Lower lobe of right lung (tissue), 2 donors: ENCODE data around the gene DIP2C. TPM values are rescaled to one million over a fixed set of nuclear protein-coding genes. Genes with fewer than 3 reads are reported as not detected.

ENCODE experiments used
- ATAC-seq, 2 donors: fragments of 200-7000 bp; cut with Tn5 transposase; one replicate each; pipeline ENCODE4 v1.9.1; 2020 to 2022; ENCODE audit warnings: mild to moderate bottlenecking in 2 of 2, moderate library complexity in 2 of 2
- DNase-seq: peaks from one replicate; pipeline ENCODE4 v3.0.0-alpha.2; 2020
- H3K27ac ChIP-seq: fragments of 200-600 bp; one replicate; pipeline ENCODE4 v1.8.0; 2022
- H3K27me3 ChIP-seq: fragments of 200-600 bp; one replicate; pipeline ENCODE4 v1.8.0; 2022; ENCODE audit warnings: low read depth
- H3K36me3 ChIP-seq: fragments of 200-600 bp; one replicate; pipeline ENCODE4 v1.8.0; 2022; ENCODE audit warnings: mild to moderate bottlenecking
- H3K4me1 ChIP-seq: fragments of 200-600 bp; one replicate; pipeline ENCODE4 v1.8.0; 2022
- H3K4me3 ChIP-seq: fragments of 200-600 bp; one replicate; pipeline ENCODE4 v1.8.0; 2022; ENCODE audit warnings: mild to moderate bottlenecking
- H3K9me3 ChIP-seq: fragments of 200-600 bp; one replicate; pipeline ENCODE4 v1.8.0; 2022
- CTCF ChIP-seq: fragments of 200-600 bp; IDR thresholded peaks from one replicate; pipeline ENCODE4 v1.8.0; 2022; ENCODE audit warnings: antibody characterized with exemption, mild to moderate bottlenecking
- intact Hi-C: fragments of 100-400 bp; cut with DNase I; formaldehyde crosslinking; loops from one replicate; pipeline ENCODE4 v1.11.0; 2022
- total RNA-seq: library from RNA; stranded (reverse); fragmentation: NEBNext Ultra II Directional; extraction: Animal tissue kit (Norgen Biotek cat#: 25700); gene quantifications from one replicate; pipeline ENCODE4 v1.2.1, GENCODE V29; 2021
- donor health status: DM: no; HTN: yes; CAD: no; lungs with severe emphysema.

DIP2C gene
- total RNA-seq, 1 donor from 2014 or later: 15.1 TPM

DNA sequence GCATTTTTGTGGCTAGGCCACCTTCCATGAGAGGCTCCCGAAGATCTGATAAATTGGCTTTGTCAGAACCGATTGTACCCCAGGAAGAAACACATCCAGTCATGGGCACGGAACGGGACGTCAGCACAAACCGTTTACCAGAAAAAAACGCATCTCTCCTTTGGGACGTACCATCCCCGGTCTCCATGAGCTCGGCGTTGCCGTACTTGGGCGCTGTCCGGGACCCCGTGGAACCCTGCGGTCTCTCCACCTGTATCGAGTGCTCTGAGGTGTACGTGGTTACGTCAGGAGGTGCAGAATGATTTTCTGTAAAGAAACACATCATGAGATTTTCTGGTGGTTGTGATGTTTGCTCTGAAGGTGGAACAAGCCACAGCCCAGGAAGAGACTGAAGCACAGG, 270.6 kb downstream of the DIP2C start:
- no peaks in the 10 kb centered on the region for H3K4me1 ChIP-seq
- TF ChIP-seq CTCF: no peak
- no peak overlapping the region for H3K4me3 ChIP-seq
- DNase-seq: no peak
- ATAC-seq: no peak
- no peaks in the 10 kb centered on the region for H3K27me3 ChIP-seq
- peaks cover 29% of the 10 kb centered on the region for H3K36me3 ChIP-seq
- no peaks in the 10 kb centered on the region for H3K9me3 ChIP-seq
- intact Hi-C loops: no loop called here
- no peak overlapping the region for H3K27ac ChIP-seq

- ATAC-seq (no peak), DNase-seq (no peak)
- no peak overlapping the region for H3K4me3 ChIP-seq
- H3K27ac ChIP-seq: no peak overlapping the region
- peaks cover 36% of the 10 kb centered on the region for H3K36me3 ChIP-seq
- intact Hi-C loops: no loop called here
- TF ChIP-seq CTCF: no peak
- no peaks in the 10 kb centered on the region for H3K9me3 ChIP-seq
- no peaks in the 10 kb centered on the region for H3K27me3 ChIP-seq
- H3K4me1 ChIP-seq: no peaks in the 10 kb centered on the region
These were observed 271.2 kb downstream of the DIP2C start for GRCh38 chr10:418226-418625.

GRCh38 chr10:416091-416515, 273.4 kb downstream of the DIP2C start:
- no peak for DNase-seq
- Histone ChIP-seq H3K4me1 (no peaks in the 10 kb centered on the region), H3K9me3 (no peaks in the 10 kb centered on the region), H3K27ac (no peak overlapping the region), H3K4me3 (no peak overlapping the region), H3K27me3 (no peaks in the 10 kb centered on the region), H3K36me3 (peaks cover 43% of the 10 kb centered on the region)
- TF ChIP-seq CTCF: no peak
- intact Hi-C loops: no loop called here
- ATAC-seq: no peak

DNA sequence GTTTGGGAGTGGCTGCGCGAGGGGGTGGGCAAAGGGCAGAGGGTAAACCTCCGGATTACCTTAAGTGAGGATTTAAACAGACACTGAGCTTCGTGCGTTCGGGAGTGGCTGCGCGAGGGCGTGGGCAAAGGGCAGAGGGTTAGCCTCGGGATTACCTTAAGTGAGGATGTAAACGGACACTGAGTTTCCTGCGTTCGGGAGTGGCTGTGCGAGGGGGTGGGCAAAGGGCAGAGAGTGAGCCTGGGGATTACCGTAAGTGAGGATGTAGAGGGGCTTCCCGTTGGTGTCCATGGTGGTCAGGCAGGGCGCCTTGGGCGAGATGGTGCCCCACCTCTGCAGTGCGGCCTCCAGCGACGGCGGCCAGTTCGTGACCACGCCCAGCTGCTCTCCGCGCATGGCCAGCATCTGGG, 275.8 kb downstream of the DIP2C start:
- Histone ChIP-seq H3K27me3 (no peaks in the 10 kb centered on the region), H3K4me1 (no peaks in the 10 kb centered on the region), H3K36me3 (peaks cover 33% of the 10 kb centered on the region), H3K27ac (no peak overlapping the region), H3K9me3 (no peaks in the 10 kb centered on the region), H3K4me3 (no peak overlapping the region)
- intact Hi-C loops: no loop called here
- TF ChIP-seq CTCF: no peak
- ATAC-seq (no peak), DNase-seq (no peak)

DNA sequence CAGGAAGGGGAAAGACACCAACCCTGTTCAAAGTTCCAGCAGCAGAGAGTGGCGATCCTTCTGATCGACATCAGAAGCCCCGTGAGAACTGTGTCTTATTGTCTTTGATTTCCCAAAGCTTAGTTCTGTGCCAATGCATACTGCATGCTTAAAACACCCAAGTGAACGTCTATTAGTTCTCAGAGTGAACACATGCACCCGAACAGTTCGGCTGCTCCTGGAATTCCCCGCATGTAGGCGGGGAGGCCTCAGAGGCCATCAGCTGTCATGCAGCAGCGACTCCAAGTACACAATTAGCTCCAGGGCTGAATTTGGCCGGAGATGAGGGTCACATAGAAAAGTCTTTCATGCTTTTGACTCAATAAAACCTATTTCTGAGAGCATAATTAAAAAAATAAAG, 277.4 kb downstream of the DIP2C start:
- DNase-seq (no peak), ATAC-seq (no peak)
- no peaks in the 10 kb centered on the region for H3K9me3 ChIP-seq
- H3K4me3 ChIP-seq: no peak overlapping the region
- peaks cover 44% of the 10 kb centered on the region for H3K36me3 ChIP-seq
- intact Hi-C loops: no loop called here
- TF ChIP-seq CTCF: no peak
- no peak overlapping the region for H3K27ac ChIP-seq
- H3K27me3 ChIP-seq: no peaks in the 10 kb centered on the region
- H3K4me1 ChIP-seq: no peaks in the 10 kb centered on the region

DNA sequence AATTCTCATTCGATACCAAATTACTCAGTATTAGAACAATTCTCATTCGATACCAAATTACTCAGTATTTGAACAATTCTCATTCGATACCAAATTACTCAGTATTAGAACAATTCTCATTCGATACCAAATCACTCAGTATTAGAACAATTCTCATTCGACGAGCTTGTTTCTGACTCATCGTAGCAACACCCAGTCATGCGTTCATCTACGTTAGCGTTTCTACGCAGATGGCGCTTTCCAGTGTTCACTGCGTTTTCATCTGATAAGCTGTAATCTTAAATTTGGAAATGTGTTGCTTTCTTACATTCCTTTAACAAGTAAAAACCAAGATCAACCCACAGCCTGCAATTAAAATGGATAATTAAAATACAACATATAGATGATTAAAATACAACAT, 277.9 kb downstream of the DIP2C start:
- Histone ChIP-seq H3K4me1 (no peaks in the 10 kb centered on the region), H3K4me3 (no peak overlapping the region), H3K27ac (no peak overlapping the region), H3K9me3 (no peaks in the 10 kb centered on the region), H3K27me3 (no peaks in the 10 kb centered on the region), H3K36me3 (peaks cover 49% of the 10 kb centered on the region)
- ATAC-seq (no peak), DNase-seq (no peak)
- TF ChIP-seq CTCF: no peak
- intact Hi-C loops: no loop called here
